H1 (cell line): ENCODE data around the gene DCAF6.

Experiments used
- EZH2 ChIP-seq: fragments of 200-600 bp; sonication (generic); IDR thresholded peaks from 2 replicates; pipeline ENCODE4 v1.7.1; 2012; ENCODE audit warnings: low read depth, mild to moderate bottlenecking, moderate library complexity, low read length, inconsistent platforms; ENCODE audit not compliant: severe bottlenecking
- ZNF274 ChIP-seq: IDR thresholded peaks from 2 replicates; pipeline ENCODE4 v1.7.0; 2012; ENCODE audit warnings: low read length, borderline replicate concordance; ENCODE audit errors: extremely low read depth

GRCh38 chr1:168096296-168097165, 160.0 kb downstream of the DCAF6 start:
- TF ChIP-seq EZH2 (no peak), ZNF274 (no peak)
